DMS114 treated with DMSO at 0.1 percent for 48 hours (cell line): ENCODE data around the gene PPT2.
"Not testable (repeated sequence)": the region's sequence is repeated elsewhere in the genome, so short reads cannot be mapped to it uniquely, and the experiment has no call there.

Experiments used
- DNase-seq: peaks from one replicate; lab custom pipeline; 2025; ENCODE audit not compliant: unreplicated experiment; lab: John Stamatoyannopoulos, UW

PPT2 gene

DNA sequence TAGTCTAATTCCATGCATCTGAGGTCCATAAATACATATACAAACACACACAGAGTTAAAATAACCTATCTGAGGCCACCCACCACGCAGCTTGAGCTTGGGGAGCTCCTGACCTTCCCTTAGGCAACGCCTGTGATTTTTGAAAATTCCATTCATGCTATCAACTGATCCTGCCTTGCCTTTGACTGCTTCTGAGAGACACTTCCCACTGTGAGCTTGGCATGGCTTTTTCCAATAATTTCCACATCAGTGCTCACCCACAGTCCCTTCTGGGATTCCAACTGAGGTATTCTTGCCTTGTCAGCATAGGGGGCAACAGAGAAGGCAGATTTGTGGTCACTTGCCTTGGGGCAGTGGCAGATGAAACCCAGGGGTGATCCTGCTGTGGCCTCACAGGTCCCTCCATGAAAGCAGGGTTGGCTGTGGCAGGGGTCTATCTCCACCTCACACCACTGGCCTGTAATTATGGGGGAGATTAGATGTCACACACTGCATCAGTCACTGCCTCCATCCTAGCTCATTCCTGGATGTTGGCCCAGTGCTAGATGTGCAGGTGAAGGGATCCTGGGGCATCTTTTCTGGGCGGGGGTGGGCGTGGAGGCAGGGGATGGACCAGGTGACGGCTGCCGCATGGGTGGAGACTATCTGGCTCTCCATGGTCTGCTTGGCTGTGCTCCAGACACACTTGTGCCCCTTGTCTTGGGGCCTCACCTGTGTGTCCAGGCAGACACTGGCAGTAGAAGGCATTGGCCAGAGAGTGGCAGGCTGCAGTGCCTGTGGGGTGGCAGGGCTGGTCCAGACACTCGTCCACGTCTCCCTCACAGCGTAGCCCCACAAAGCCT is 49.7 kb downstream of the PPT2 start:
- DNase-seq: no peak

DNA sequence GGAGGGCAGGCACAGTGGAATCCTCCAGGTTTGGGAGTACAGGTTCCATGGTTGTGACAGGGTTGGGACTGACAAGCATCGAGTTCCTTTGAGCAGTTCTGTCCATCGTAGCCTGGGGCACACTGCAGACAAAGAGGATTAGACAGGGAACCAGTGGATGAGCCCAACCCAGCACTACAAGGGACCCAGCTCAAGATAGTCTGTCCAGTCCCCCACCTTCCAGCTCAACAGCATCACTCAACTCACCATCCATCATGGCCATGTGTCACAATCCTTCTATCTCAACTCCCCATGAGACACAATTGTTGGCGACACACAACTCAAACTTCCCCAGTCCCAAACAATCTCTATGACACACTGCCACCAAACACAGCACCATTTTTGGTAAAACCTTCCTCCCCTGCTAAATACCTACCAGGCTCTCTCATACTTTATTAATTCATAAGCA is 50.4 kb downstream of the PPT2 start:
- no peak for DNase-seq

DNA sequence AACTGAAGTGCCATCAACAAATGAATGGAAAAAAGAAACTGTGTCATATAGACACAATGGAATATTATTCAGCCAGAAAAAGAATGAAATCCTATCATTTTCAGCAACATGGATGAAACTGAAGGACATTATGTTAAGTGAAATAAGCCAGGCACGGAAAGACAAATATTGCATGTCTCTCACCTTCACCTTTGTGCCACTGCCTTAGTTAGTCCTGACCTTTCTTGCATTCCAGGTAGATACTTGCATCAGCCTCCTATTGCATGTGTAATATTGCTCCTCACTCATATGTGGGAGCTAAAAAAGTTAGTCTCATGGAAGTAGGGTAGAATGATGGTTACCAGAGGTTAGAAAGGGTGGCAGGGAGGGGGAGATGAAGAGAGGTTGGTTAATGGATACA is 55.1 kb downstream of the PPT2 start:
- no peak for DNase-seq

DNA sequence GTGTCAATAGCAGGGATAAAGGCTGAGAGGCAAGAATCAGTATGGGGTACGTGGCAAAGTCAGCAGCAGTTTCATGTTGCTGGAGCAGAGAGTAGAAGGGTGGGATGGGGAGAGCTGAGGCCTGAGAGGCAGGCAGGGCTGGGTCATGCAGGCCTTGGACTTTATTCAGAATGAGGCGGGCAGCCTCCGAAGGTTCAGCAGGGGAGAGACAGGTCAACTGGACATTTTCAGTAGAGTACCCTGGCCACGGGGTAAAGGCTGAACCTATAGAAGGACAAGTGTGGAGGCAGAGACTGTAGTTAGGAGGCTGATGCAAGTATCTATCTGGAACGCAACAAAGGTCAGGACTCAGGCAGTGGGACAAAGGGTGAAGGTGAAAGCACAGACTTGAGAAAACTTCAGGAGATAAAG is 56.3 kb downstream of the PPT2 start:
- no peak for DNase-seq

DNA sequence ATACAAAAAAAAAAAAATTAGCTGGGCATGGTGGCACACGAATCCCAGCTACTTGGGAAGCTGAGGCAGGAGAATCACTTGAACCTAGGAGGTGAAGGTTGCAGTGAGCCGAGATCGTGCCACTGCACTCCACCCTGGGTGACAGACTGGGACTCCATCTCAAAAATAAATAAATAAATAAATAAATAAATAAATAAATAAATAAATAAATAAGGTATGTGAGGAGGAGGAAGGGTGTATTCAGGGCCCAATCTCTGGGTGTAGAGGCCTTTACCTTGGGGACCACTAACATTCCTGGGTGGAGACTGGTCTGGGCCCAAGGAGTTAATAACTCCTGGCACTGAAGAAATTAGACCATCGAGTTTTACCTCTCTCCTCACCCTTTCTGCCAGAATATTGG is 57.5 kb downstream of the PPT2 start:
- DNase-seq: not testable (repeated sequence)

DNA sequence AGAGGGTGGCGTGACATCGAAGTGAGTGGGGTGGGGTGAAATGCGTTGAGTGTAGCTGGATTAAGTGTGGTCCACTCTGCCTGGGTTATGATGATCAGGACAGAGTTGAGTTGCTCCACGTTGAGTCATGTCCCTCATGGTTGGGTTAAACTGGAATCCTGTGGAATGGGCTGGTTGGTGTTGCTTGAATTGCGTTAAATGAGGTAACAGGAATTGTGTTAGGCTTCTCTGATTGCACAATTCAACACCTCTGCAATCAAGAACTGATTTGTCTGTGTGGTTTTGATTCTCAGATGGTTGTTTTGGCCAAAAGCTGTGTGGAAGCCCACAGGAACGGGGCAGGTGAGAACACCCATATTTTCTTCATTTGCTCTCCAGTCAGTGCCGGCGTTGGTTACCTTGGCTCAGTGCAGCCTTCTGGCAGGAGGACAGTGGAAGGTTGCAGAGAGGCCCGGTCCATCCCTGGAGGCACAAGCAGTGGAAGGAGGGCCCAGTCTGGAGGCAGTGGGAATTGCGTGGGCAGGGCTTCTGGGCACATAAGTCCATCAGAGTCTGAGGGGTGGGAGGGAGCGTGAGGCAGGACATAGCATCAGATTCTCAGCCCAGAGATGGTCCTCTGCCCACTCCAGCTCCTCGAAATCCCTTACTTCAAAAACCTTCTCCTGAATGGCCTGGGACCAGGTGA is 58.3 kb downstream of the PPT2 start:
- DNase-seq: no peak
